ENCODE results near the gene TGFA.

Gene TGFA

DNA sequence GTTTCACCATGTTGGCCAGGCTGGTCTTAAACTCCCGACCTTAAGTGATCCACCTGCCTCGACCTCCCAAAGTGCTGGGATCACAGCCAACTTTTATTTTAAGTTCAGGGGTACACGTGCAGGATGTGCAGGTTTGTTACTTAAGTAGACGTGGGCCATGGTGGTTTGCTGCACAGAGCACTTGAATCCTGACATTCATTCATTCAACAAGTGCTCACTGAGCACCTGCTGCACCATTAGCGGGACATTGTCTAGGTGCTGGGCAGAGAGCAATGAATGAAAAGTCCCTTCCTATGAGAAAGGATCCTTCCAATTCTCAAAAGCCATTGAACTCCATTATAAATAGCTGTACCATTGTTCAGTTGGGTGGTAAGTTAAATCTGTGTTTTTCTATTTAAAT lies 31.0 kb downstream of the TGFA start:
- H3K4me1 ChIP-seq (ENCODE audit: control insufficient read depth in 2 of 2, insufficient read depth in 1 of 2, low read depth in 1 of 2, low read length in 2 of 2) = peaks cover 0 to 6% of the 10 kb centered on the region in 2 donors
- H4K8ac ChIP-seq (ENCODE audit: low read depth, low read length) = no peak overlapping the region
- no peaks in the 10 kb centered on the region for H3K36me3 ChIP-seq (replicated peaks in 1 of 2; ENCODE audit: control insufficient read depth in 2 of 2, insufficient read depth in 2 of 2, low read length in 2 of 2)
- no peak overlapping the region for H3K27ac ChIP-seq (replicated peaks; ENCODE audit: low read length)
- H2BK5ac ChIP-seq (ENCODE audit: low read length) = no peak overlapping the region
- H2BK12ac ChIP-seq (ENCODE audit: low read length) = no peak overlapping the region
- no peak overlapping the region for H3K4ac ChIP-seq (ENCODE audit: low read length)
- WGBS, 2 donors (ENCODE audit: extremely low coverage in 2 of 2, insufficient read length in 2 of 2, insufficient replicate concordance in 1 of 2) = no CpG with 5 or more reads among the region's 5 CpGs
- no peak overlapping the region for H2AK5ac ChIP-seq (ENCODE audit: low read depth, low read length)
- H3K14ac ChIP-seq (ENCODE audit: low read length) = no peak overlapping the region
- H3K9ac ChIP-seq (ENCODE audit: low read depth, low read length, poor library complexity) = no peak overlapping the region
- H3K18ac ChIP-seq (ENCODE audit: low read length) = no peak overlapping the region
- H2AFZ ChIP-seq (ENCODE audit: low read length) = no peak overlapping the region
- no peaks in the 10 kb centered on the region for H3K79me1 ChIP-seq (ENCODE audit: low read depth, low read length)
- H3K27me3 ChIP-seq (ENCODE audit: control insufficient read depth in 3 of 3, insufficient read depth in 3 of 3, low read depth in 1 of 3, low read length in 3 of 3) = peaks cover 0 to 35% (median 0%) of the 10 kb centered on the region in 3 experiments
- no peak for DNase-seq (ENCODE audit: low spot score)
- no peak overlapping the region for H2BK15ac ChIP-seq (ENCODE audit: low read length)
- no peaks in the 10 kb centered on the region for H3K9me3 ChIP-seq (replicated peaks in 1 of 2; ENCODE audit: control insufficient read depth in 2 of 2, insufficient read depth in 1 of 2, low read depth in 1 of 2, low read length in 2 of 2)
- no peak overlapping the region for H2BK120ac ChIP-seq (ENCODE audit: low read depth, low read length)
- H3K23ac ChIP-seq (ENCODE audit: low read depth, low read length, poor library complexity) = no peak overlapping the region
- H3K4me3 ChIP-seq (ENCODE audit: low read length in 2 of 2) = no peak overlapping the region
- no peak overlapping the region for H4K91ac ChIP-seq (ENCODE audit: low read depth, low read length, poor library complexity)
- H3K4me2 ChIP-seq (ENCODE audit: insufficient read depth, low read length, poor library complexity, severe bottlenecking) = no peak overlapping the region

DNA sequence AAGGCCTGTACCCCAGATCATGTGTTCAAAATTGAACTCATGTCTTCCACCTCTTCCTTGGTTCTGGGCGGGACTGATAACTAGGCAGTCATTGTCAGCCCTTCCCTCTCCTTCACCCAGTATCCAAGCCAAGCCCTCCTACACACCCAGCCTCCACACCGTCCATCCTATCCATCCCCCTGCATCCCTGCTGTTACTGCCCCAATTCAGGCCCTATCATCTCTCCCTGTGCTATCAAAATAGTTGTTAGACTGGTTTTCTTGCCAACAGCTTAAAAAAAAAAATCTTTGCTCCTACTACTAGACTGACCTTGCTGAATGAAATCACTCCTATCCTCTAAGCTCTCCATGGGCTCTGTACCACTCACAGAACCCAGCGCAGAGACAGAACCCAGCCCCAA lies 32.8 kb downstream of the TGFA start:
- Histone ChIP-seq H2BK120ac (ENCODE audit: low read depth, low read length) (no peak overlapping the region), H3K79me1 (ENCODE audit: low read depth, low read length) (no peaks in the 10 kb centered on the region), H3K27me3 (ENCODE audit: control insufficient read depth in 3 of 3, insufficient read depth in 3 of 3, low read depth in 1 of 3, low read length in 3 of 3) (peaks cover 0 to 38% (median 0%) of the 10 kb centered on the region in 3 experiments), H3K36me3 (replicated peaks in 1 of 2; ENCODE audit: control insufficient read depth in 2 of 2, insufficient read depth in 2 of 2, low read length in 2 of 2) (no peaks in the 10 kb centered on the region), H2BK5ac (ENCODE audit: low read length) (no peak overlapping the region), H3K9ac (ENCODE audit: low read depth, low read length, poor library complexity) (no peak overlapping the region), H3K27ac (replicated peaks; ENCODE audit: low read length) (no peak overlapping the region), H3K9me3 (replicated peaks in 1 of 2; ENCODE audit: control insufficient read depth in 2 of 2, insufficient read depth in 1 of 2, low read depth in 1 of 2, low read length in 2 of 2) (no peaks in the 10 kb centered on the region), H3K14ac (ENCODE audit: low read length) (peak overlapping the region; percentile 28), H3K4ac (ENCODE audit: low read length) (no peak overlapping the region), H2BK15ac (ENCODE audit: low read length) (no peak overlapping the region), H2BK12ac (ENCODE audit: low read length) (no peak overlapping the region), H4K91ac (ENCODE audit: low read depth, low read length, poor library complexity) (no peak overlapping the region), H4K8ac (ENCODE audit: low read depth, low read length) (no peak overlapping the region), H2AK5ac (ENCODE audit: low read depth, low read length) (no peak overlapping the region), H3K4me3 (ENCODE audit: low read length in 2 of 2) (peak overlapping the region in 1 of 2 donors; percentile 13), H3K4me1 (ENCODE audit: control insufficient read depth in 2 of 2, insufficient read depth in 1 of 2, low read depth in 1 of 2, low read length in 2 of 2) (peaks cover 0 to 6% of the 10 kb centered on the region in 2 donors), H3K4me2 (ENCODE audit: insufficient read depth, low read length, poor library complexity, severe bottlenecking) (no peak overlapping the region), H3K23ac (ENCODE audit: low read depth, low read length, poor library complexity) (no peak overlapping the region), H3K18ac (ENCODE audit: low read length) (no peak overlapping the region), H2AFZ (ENCODE audit: low read length) (no peak overlapping the region)
- no CpG with 5 or more reads among the region's 3 CpGs for WGBS, 2 donors (ENCODE audit: extremely low coverage in 2 of 2, insufficient read length in 2 of 2, insufficient replicate concordance in 1 of 2)
- no peak for DNase-seq (ENCODE audit: low spot score)

DNA sequence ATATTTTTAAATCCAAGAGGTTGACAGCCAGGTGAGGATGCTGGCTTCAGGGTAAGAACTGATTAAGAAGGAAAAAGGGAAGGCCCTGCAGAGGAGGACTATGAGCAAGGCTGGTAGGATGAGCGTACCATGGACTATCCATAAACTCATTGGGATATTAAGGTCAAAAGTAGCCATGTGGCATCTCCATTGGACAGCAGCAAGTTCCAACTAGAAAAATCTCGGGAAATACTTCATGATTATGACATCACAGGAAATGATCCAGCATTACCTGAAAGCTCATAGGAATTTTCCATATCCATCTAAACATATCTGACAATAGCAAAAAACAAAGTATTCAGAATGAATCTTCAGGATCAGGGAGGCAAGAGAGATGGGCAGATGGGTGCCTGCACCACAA lies 34.2 kb downstream of the TGFA start:
- H3K4ac ChIP-seq (ENCODE audit: low read length) = no peak overlapping the region
- H4K91ac ChIP-seq (ENCODE audit: low read depth, low read length, poor library complexity) = no peak overlapping the region
- no peak overlapping the region for H2BK5ac ChIP-seq (ENCODE audit: low read length)
- no peak for DNase-seq (ENCODE audit: low spot score)
- no peak overlapping the region for H3K14ac ChIP-seq (ENCODE audit: low read length)
- H2AFZ ChIP-seq (ENCODE audit: low read length) = no peak overlapping the region
- H3K79me1 ChIP-seq (ENCODE audit: low read depth, low read length) = no peaks in the 10 kb centered on the region
- H4K8ac ChIP-seq (ENCODE audit: low read depth, low read length) = no peak overlapping the region
- H3K4me1 ChIP-seq (ENCODE audit: control insufficient read depth in 2 of 2, insufficient read depth in 1 of 2, low read depth in 1 of 2, low read length in 2 of 2) = peaks cover 0 to 5% of the 10 kb centered on the region in 2 donors
- H3K27me3 ChIP-seq (ENCODE audit: control insufficient read depth in 3 of 3, insufficient read depth in 3 of 3, low read depth in 1 of 3, low read length in 3 of 3) = peaks cover 0 to 30% (median 0%) of the 10 kb centered on the region in 3 experiments
- no peak overlapping the region for H3K4me2 ChIP-seq (ENCODE audit: insufficient read depth, low read length, poor library complexity, severe bottlenecking)
- no peak overlapping the region for H3K4me3 ChIP-seq (ENCODE audit: low read length in 2 of 2)
- no peak overlapping the region for H3K27ac ChIP-seq (replicated peaks; ENCODE audit: low read length)
- H3K9me3 ChIP-seq (replicated peaks in 1 of 2; ENCODE audit: control insufficient read depth in 2 of 2, insufficient read depth in 1 of 2, low read depth in 1 of 2, low read length in 2 of 2) = no peaks in the 10 kb centered on the region
- H3K23ac ChIP-seq (ENCODE audit: low read depth, low read length, poor library complexity) = no peak overlapping the region
- no peak overlapping the region for H3K9ac ChIP-seq (ENCODE audit: low read depth, low read length, poor library complexity)
- WGBS, 2 donors (ENCODE audit: extremely low coverage in 2 of 2, insufficient read length in 2 of 2, insufficient replicate concordance in 1 of 2) = no CpG with 5 or more reads among the region's 2 CpGs
- H2BK12ac ChIP-seq (ENCODE audit: low read length) = no peak overlapping the region
- H3K18ac ChIP-seq (ENCODE audit: low read length) = no peak overlapping the region
- H2BK120ac ChIP-seq (ENCODE audit: low read depth, low read length) = no peak overlapping the region
- H3K36me3 ChIP-seq (replicated peaks in 1 of 2; ENCODE audit: control insufficient read depth in 2 of 2, insufficient read depth in 2 of 2, low read length in 2 of 2) = no peaks in the 10 kb centered on the region
- no peak overlapping the region for H2AK5ac ChIP-seq (ENCODE audit: low read depth, low read length)
- H2BK15ac ChIP-seq (ENCODE audit: low read length) = no peak overlapping the region

DNA sequence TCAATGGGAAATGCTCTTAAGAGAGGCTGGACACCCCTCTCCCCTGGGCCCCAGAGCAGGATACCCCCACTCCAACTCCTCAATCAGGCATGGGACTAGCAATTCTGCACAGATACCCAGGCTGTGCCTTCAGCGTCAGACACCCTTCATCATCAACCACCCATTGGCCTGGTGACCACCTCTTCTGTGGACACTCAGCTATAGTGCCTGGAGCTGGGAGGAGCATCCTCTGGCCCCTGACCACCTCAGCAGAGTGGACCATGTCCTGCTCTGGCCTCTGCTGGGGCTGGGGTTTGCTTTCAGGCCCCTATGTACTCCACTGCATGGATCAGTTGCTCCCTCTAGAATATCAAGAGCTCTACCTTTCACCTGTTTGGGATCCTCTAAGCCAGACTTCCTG lies 35.1 kb downstream of the TGFA start:
- Histone ChIP-seq H3K36me3 (replicated peaks in 1 of 2; ENCODE audit: control insufficient read depth in 2 of 2, insufficient read depth in 2 of 2, low read length in 2 of 2) (no peaks in the 10 kb centered on the region), H2AK5ac (ENCODE audit: low read depth, low read length) (no peak overlapping the region), H3K14ac (ENCODE audit: low read length) (no peak overlapping the region), H2BK120ac (ENCODE audit: low read depth, low read length) (no peak overlapping the region), H4K8ac (ENCODE audit: low read depth, low read length) (no peak overlapping the region), H3K27ac (replicated peaks; ENCODE audit: low read length) (no peak overlapping the region), H2BK5ac (ENCODE audit: low read length) (no peak overlapping the region), H3K18ac (ENCODE audit: low read length) (peak overlapping the region; percentile 12), H2BK12ac (ENCODE audit: low read length) (no peak overlapping the region), H3K23ac (ENCODE audit: low read depth, low read length, poor library complexity) (no peak overlapping the region), H3K9ac (ENCODE audit: low read depth, low read length, poor library complexity) (no peak overlapping the region), H3K4ac (ENCODE audit: low read length) (no peak overlapping the region), H3K4me2 (ENCODE audit: insufficient read depth, low read length, poor library complexity, severe bottlenecking) (no peak overlapping the region), H3K27me3 (ENCODE audit: control insufficient read depth in 3 of 3, insufficient read depth in 3 of 3, low read depth in 1 of 3, low read length in 3 of 3) (peaks cover 0 to 23% (median 0%) of the 10 kb centered on the region in 3 experiments), H2AFZ (ENCODE audit: low read length) (no peak overlapping the region), H3K4me1 (ENCODE audit: control insufficient read depth in 2 of 2, insufficient read depth in 1 of 2, low read depth in 1 of 2, low read length in 2 of 2) (no peaks in the 10 kb centered on the region), H3K79me1 (ENCODE audit: low read depth, low read length) (no peaks in the 10 kb centered on the region), H3K4me3 (ENCODE audit: low read length in 2 of 2) (no peak overlapping the region), H2BK15ac (ENCODE audit: low read length) (no peak overlapping the region), H4K91ac (ENCODE audit: low read depth, low read length, poor library complexity) (no peak overlapping the region), H3K9me3 (replicated peaks in 1 of 2; ENCODE audit: control insufficient read depth in 2 of 2, insufficient read depth in 1 of 2, low read depth in 1 of 2, low read length in 2 of 2) (no peaks in the 10 kb centered on the region)
- no peak for DNase-seq (ENCODE audit: low spot score)
- no CpG with 5 or more reads among the region's 1 CpG for WGBS, 2 donors (ENCODE audit: extremely low coverage in 2 of 2, insufficient read length in 2 of 2, insufficient replicate concordance in 1 of 2)
